Astrocyte of the cerebellum (primary cell): ENCODE results near the gene RCOR1.

Source experiments
- DNase-seq: peaks from one replicate; pipeline ENCODE4 v3.0.0-alpha.2; 2011; ENCODE audit warnings: low read depth
- H3K4me3 ChIP-seq: 2 replicates; pipeline ENCODE4 v1.5.1; 2011; ENCODE audit warnings: mild to moderate bottlenecking, low read depth, low read length, moderate library complexity
- in situ Hi-C: cut with HindIII; loops from 2 replicates; pipeline ENCODE4 v1.10.0; 2017; ENCODE audit warnings: low sequenced_read_pairs
- TF ChIP-seq, protein P1 (sequence below): IDR thresholded peaks from 2 replicates; pipeline ENCODE4 v1.5.1; 2012; ENCODE audit warnings: low read length, low read depth, moderate library complexity, mild to moderate bottlenecking; ENCODE audit errors: missing control alignments

Gene RCOR1

DNA sequence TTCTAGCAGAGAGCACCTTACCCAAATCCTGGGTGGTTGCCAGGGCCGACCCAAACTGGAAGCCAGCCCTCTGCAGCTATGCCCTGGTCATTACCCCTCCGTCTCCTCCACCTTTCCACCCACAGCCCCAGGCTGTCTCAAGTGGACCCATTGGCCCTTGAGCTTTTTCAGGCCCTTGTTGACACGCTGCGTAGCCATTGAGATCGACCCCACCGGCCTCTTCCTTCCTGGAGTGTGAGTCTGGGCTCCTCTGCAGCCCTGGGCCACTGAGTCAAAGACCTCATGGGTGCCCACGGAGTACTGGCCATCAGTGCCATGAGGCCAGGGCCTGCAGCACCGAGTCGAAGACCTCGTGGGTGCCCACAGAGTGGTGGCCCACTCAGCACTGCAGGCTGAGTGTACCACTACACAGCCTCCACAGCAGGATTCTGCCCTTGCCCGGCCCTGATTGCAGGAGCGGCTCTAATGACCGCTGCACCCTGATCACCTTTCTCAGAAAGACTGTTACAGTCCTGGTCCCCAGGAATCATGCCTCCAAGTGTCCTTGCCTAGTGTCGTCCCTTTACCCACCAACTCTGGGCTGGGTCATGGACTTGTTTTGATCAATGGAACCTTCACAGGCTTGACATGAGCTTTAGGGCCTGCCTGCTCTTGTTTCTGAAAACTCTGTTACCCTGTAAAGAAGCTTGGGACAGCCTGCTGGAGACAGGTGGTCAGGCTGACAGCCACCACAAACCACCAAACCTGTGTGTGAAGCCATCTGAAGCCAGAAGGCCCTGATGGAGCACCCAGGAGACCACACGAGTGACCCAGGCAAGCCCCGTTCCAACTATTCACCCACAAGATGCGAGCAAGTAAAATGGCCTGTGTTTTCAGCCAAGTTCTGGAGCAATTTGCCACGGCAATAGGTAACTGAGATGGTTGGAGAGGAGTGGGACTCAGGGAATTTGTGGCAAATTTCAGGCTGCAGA, 145.2 kb downstream of the RCOR1 start:
- in situ Hi-C loops = no loop called here
- TF ChIP-seq, protein P1, sequence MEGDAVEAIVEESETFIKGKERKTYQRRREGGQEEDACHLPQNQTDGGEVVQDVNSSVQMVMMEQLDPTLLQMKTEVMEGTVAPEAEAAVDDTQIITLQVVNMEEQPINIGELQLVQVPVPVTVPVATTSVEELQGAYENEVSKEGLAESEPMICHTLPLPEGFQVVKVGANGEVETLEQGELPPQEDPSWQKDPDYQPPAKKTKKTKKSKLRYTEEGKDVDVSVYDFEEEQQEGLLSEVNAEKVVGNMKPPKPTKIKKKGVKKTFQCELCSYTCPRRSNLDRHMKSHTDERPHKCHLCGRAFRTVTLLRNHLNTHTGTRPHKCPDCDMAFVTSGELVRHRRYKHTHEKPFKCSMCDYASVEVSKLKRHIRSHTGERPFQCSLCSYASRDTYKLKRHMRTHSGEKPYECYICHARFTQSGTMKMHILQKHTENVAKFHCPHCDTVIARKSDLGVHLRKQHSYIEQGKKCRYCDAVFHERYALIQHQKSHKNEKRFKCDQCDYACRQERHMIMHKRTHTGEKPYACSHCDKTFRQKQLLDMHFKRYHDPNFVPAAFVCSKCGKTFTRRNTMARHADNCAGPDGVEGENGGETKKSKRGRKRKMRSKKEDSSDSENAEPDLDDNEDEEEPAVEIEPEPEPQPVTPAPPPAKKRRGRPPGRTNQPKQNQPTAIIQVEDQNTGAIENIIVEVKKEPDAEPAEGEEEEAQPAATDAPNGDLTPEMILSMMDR = no peak
- DNase-seq = no peak
- no peak overlapping the region for H3K4me3 ChIP-seq

DNA sequence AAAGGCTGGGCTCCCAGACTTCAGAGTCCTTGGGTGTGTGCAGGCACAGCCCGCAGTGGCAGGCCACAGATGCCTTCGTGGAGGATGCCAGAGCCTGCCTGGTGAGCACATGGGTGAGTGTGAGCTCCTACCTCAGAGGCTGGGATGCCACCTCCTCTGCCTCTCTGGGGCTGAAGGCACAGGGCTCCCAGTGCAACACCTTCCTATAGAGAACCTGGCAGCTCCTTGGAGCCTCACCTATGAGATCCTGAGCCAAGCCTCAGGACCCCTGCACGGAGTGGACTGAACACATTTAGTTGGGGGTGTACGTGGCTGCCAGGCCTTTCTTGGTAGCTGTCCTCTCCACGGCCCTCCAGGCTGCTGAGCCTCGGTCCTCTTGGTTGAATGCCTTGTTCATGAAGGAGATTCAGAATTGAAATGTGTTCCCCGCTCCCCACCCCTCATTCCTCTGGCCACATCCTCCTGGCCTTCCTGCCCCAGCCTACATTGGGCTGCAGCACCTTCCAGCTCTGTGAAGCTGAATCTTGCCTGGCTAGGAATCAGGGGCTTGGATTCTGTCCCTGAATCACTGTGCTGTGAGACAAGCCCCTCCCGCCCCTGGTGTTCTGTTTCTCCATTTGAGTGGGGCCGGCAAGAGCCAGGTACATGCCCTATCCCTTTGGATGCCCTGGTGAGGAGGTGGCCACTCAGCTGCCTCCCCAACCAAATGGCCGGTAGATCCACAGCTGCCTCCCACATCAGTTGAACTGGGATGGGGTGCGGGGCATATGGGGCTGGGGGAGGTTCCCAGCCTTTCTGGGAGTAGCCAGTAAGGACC, 146.1 kb downstream of the RCOR1 start:
- DNase-seq = no peak
- TF ChIP-seq, protein P1 = no peak
- no peak overlapping the region for H3K4me3 ChIP-seq
- in situ Hi-C loops = no loop called here

DNA sequence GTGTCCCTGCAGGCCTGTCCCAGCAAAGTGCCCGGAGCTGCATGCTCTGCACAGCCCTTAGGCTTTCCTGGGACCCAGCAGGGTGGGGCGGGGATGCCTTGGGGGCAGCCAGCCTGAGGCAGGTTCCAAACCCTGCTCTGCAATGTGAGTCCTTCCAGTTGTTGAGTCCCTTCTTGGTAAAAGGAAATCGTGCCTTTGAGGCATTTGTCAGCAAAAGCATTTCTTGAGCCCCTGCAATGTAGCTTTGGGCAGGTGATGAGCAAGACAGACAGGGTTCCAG, 146.7 kb downstream of the RCOR1 start:
- in situ Hi-C loops = no loop called here
- no peak for DNase-seq
- H3K4me3 ChIP-seq = no peak overlapping the region
- TF ChIP-seq, protein P1 = no peak

DNA sequence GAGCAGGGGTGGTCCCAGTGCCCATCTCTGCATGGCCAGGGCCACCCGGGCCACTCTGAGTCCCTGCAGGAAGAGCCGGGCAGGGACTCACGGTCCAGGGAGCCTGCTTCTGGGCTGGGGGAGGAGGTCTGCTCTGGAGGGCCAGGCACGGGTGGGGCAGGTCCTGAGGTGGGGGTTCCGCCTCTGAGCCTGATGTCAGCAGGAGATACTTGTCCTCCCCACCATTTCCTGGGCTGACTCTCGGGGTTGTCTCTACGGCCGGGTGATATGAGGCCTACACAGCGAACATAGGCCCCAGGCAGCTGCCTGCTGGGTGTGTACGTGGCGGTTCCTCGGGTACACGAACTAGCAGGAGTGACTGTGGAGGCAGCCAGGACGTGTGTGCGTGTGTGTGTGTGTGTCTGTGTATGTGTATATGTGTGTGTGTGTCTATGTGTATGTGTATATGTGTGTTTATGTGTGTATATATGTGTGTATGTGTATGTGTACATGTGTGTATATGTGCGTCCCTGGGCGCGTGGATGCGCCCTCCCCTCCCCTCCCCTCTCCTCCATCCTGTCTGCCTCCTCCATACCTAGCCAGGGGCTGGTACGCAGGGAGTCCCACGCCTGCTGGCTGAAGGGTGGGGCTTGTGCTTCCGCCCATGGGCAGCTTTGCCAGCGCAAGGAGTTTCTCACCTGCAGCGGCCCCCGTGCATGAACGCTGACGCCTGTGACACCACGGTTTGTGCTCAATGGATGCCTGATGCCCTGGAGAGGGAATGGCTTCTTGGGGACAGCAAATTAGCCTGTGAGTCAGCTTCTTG, 154.4 kb downstream of the RCOR1 start:
- TF ChIP-seq, protein P1 = no peak
- in situ Hi-C loops = no loop called here
- no peak overlapping the region for H3K4me3 ChIP-seq
- no peak for DNase-seq

DNA sequence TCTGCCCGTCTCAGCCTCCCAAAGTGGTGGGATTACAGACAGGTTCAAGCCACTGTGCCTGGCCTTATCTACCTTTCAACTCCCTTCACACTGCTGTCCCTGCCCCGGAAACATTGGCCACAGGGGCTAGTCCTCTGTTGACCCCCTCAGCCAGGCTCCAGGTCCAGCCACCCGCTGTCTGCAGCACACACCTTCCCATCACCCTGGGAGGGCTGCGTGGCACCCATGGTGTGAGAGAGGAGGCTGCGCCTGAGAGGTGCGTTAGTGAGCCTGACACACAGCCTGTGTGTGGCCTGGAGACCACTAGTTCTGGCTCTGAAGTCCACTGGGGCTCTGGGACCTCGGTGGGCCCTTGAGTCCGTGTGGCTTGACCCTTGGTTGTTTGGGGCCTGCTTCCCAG, 156.4 kb downstream of the RCOR1 start:
- TF ChIP-seq, protein P1 = no peak
- no peak for DNase-seq
- no peak overlapping the region for H3K4me3 ChIP-seq
- in situ Hi-C loops = no loop called here

DNA sequence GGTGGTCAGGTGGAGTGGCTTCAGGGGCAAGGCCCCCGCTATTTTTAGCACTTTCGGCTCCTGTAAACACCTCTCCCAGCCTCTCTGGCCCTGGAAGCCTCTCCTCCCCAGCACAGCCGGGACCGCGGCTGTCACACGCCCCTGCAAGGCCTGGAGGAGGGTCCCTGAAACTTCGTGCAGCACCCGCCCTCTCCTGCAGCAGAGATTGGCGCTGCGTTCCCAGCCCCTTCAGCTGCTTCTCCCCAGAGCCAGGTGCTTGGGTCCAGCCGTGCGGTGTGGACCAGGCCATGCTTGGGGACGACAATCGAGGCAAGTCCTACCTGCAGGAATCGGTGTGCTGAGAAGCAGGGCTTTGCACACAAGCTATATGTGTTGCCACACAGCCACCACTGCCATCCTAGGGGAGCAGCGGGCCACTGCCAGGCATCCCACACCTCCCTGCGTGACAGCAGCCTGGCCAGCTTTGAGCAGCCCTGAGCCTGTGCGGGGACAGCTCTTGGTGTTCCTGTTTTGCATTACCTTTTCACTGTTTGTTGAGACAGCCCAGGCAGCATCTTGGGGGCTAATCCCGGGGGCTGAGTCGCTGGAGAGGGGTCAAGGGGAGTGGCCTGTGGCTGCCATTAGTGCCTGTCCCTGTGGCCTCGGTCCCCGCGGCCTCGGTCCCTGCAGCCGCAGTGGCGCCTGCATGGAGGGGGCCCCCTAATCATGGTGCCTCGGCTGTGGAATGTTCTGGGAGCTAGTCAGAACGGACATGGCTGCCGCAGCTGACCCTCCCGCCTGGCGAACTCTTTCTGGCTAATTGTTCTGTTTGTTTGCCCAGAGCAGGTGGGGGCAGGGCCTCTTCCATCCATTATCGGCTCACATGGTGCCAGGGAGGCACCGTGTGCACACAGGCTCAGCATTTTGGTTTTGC, 157.2 kb downstream of the RCOR1 start:
- no peak for DNase-seq
- TF ChIP-seq, protein P1 = no peak
- H3K4me3 ChIP-seq = no peak overlapping the region
- in situ Hi-C loops = no loop called here
